ENCODE measurements around the gene ZBTB20.

Gene ZBTB20

DNA sequence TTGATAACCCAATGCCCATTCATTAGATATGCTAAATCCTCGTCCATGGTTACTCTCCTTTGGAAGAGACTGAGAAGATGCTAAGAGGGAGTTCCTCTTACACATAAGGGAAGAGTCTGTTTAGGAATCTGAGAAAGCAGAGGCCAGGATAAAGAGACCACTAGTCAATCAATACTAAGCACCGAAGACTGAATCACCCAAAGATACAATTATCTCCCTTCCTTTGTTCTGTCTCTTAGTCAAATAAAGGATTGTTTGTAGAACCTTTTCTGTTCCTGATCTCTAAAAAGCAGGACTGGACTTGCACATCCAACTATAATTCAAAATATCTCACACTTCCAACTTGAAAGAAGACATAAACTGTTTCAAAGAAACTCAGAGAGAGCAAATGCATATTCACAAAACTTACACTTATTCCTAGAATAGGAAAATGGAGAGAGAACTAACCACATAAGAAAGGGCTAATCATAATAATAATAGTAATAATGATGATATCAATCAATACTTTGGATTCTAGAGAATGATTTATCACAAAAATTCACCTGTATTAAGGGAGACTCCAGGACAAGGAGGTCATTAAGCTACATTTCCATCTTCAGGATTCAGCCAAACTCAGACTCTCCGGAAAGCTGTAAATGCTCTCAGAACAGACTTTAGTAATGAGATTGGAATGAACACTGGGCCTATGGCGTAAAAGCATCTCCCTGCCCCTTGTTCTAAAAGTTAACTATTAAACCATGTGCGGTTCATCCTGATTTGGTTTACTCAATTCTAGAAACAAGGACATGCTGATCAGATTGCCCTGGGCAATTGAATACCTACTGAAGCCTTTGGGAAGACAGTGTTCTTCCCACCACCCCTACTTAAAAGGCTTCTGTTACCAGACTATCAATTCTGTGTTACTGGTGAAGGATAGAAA, 401.5 kb downstream of the ZBTB20 start:
- peak; percentile 14 for DNase-seq

DNA sequence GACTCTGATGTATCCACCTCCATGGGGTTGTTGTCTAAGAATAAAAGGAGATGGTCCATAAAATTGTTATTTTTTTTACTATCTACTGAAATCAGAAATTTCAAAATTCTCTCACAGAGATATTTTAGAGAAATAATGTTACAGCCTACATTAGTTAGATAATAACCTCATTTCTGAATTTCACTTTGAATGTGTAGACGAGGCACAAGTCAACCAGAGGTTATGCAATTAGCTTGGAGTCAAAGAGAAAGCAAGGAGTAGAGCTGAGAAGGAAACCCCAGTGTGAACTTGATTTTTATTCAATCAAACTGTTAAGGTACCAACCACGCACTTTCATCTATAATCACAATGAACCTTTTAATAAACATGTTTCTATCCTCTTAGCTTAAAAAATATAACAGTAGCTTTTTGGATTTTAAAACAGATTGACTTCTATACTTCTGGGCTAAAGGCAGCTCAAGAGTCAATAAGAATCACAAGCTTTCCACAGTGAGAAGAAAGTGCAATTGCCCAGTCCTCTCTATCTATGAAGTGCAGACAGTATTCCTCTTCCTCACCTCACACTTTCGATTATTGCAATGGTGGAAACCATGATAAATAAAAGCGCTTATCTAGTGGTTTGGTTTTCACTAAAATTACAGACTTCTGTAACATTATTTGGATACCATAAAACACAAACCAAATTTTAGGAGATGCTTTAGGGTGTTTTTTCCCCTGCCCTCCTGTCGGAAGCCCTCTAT, 403.2 kb downstream of the ZBTB20 start:
- DNase-seq, result no peak

DNA sequence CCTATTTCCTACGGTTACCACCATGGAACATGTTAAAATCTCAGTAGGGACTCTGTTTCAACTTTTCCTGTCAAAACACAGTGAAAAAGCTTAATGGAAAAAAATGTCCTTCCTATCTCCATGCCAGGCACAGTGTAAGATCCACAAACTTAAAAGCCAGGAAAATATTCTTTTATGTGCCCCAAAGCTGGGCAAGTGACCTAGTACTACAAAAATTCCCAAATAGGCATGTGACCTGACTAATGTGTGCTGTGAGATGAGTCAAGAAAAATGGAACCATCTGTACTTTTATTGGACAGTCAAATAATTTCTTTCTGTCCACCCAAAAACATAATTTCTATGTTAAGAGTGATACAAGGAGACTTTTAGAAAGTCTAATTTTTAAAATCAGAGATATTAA, 406.0 kb downstream of the ZBTB20 start:
- no peak for DNase-seq

DNA sequence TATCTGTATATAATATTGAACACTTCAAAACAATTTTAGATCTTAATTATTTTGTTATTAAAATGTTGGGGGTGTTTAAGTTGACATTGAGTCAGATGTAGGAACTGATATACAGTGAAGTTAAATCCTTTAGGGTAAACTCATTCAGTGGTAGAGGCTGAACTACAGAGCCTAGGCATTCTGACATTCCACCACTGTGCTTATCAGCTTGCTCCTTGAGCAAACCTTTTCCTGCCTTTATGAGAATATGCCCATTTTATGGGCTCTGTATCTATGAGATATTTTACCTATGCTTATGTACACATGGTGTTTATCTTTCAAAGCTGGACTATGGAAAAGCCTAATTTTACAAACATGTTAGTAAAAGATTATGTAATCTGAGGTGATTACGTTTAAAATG, 407.5 kb downstream of the ZBTB20 start:
- no peak for DNase-seq

DNA sequence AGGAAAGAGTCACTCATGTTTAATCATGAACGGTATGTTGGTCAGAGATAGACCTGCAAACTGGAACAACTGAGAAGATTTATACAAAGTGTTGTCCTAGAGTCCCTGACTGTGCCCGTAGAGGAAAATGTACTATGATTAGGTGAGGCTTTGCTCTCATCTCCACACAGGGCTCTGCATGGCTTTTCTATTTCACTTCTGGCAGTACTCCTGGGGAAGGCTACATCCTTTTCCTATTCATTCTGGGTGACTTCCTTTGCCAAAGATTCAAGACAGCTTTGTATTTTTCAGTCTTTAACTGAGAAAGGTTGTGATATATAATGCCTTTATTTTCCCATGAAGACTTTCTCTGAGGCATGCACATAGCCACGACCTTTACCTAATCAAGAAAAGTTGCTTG, 414.7 kb downstream of the ZBTB20 start:
- no peak for DNase-seq

DNA sequence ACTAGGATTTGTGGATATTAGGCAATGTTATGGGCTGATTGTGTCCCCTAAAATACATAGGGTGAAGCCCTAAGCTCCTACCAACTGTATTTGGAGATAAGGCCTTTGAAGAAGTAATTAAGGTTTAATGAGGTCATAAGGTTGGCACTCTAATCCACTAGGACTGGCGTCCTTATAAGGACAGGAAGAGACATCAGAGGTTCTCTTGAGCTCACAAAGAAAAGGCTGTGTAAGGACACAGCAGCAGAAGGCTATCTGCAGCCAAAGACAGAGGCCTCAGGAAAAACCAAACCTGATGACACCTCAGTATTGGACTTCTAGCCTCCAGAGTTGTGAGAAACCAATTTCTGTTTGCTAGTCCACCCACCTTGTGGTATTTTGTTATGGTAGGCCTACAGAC, 416.7 kb downstream of the ZBTB20 start:
- no peak for DNase-seq

DNA sequence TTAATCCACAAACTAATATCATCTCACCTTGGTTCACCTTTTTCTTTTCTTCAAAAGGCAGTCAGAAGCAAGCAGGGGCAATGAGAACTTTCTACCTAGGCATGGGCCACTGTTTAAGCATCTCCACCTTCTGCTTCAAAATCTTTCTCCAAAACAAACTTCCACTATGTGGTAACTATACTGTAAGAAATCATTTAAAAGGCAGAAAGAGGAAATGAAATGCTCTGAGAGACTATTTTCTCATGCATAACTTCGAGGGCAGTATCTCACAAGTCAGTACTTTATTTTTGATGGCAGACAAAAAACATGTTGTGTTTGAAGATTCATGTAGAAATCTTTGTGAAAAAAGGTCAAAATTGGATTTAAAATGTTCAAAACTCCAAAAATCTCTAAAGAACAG, 419.7 kb downstream of the ZBTB20 start:
- DNase-seq, result no peak

DNA sequence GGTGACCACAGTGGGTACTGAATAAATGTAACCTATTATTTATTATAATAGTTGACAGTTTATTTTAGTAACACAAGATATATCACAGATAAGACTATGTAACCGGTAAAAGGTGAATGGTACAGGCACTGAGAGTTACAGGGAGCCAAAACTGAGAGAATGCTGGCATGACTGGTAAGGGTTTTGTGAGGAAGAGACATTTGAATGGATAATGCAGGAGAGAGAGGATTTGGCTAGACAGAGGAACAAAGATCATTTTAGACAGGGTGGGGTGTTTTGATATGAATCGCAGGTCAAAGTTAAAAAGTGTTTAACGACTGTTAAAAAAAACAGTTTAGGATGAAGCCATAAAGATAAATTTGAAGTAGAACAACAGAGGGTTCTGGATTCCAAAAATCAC, 421.1 kb downstream of the ZBTB20 start:
- no peak for DNase-seq

DNA sequence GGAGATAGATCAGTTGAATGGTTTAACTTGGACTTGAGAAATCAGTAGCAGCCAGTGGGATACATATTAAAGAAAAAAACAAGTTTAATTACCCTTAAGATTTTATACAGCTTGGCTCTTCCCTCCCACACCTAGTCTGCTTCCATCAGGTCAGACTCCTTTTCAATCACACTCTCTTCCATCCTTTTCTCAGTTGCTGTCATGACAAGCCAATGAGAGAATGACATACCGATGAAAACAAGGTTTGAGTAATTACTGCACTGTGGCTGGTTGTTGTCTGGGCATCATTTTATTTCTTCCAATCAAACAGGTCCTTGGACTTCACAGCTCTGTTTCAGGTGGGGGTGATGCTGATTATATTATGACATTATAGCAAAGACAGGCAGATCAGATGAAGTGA, 424.6 kb downstream of the ZBTB20 start:
- DNase-seq, result no peak

DNA sequence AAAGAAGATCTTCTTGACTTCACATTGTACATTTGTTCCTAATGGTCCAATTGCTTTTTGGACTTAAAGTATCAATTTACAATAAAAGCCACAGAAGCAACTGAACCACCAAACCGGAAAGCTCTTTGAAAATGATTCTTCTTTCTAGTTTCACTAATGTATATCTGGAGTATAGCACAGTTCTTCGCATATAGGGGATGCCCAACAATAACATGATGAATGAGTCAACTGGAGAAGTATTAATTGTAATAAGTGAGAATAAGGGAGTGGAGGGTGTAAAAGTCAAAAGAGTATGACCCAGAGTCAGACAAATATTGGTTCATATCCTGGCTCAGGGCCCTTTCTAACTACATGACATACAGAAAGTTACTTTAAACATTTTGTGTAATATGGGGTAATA, 425.2 kb downstream of the ZBTB20 start:
- no peak for DNase-seq

DNA sequence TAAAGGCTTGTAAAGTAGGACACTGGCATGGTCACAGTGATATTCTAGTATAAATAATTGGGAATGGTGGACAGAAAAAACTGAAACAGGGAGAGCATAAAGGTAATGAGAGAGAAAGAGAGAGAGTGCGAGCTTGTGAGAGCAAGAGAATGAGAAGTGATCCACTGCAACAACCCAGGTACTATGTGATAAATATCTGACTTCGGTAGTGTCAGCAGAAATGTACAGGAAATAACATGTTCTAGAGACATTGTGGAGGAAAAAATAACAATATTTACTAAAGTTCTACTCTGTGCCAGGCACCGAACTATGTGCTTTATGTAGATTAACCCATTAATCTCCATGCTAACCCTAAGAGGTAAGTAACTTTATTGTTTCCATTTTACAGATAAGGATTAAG, 425.9 kb downstream of the ZBTB20 start:
- no peak for DNase-seq

DNA sequence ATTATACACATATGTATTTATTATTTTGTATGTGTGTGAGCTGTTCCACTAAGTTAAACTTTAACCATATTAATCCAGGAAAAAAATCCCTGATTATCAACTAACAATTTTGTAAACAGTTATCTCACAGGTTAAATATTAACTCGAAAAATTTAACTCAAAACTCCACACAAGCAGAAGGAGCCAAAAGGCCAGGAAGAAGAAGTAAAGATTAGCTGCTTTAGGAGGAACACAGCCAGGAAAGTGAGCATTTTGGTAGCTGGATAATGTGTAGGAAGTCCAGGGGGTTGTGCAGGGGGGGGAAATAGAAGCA, 428.2 kb downstream of the ZBTB20 start:
- DNase-seq, result no peak

DNA sequence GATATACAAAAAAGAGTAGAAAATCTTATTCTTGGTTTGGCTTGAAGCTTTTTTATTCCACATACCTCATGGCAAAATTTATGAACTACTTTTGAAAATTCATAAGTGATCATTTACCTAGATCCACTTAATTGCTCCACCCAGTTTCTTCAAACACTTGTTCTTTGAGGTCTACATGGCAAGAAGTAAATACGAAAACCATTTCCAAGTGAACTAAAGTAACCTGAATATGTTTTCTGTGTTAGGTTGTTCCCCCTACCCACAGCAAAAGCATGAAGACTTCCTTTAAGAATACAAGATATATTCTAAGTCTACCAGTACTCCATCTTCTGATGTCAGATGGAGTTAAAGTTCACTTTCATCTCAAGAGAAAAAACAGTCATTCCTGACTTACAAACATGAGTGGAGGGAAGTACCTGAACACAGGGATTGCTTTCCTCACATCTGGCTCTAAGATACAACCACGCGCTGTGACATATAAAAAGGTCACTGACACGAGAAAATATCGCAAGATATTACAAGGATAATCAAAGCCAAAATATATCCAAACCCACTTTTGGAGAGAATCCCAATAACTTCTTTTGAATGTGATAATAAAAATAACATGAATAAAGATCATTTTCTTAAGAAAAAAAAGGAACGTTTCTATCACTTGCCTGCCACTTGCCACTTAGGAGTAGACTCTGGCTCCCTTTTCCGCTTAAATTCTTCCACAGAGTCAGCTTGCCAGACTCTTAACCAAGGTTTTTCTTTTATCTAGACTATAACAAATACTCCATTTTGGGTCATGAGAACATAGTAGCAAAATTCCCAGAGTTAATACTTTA, 428.8 kb downstream of the ZBTB20 start:
- DNase-seq, result no peak

DNA sequence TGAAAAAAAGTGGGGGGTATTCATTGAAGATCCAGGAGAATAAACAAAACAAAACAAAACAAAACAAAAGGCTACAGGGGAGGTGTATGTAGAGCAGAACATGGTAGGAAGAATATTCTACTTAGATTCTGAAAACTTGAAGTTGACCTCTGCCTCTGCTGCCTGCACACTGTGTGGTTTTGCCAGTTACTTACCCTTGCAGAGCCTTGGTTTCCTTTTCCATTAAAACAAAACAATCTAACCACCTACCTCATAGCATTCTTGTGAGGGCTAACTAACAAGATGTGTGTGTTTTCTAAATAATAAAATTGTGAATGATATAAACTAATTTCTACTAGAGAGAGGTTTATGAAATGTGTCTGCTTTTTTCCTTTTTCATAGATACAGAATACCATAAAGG, 430.2 kb downstream of the ZBTB20 start:
- no peak for DNase-seq

DNA sequence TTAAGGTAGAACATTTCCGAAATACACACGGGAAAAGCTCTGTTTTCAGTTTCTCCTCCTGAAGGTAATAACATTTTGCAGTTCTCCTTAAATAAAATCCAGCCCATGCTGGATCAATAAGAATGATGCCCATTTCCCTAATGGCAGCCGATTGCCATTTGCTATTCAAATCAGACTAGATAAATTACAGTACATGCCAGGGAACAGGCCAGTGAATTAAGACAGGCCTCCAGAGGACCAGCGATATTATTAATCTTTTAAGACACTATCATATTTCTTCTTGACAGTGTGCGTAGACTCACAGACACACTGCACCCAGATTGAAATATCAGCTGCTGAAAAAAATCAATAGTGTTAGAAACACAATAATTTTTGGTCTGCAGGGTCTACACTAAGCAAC, 431.0 kb downstream of the ZBTB20 start:
- DNase-seq, result no peak

DNA sequence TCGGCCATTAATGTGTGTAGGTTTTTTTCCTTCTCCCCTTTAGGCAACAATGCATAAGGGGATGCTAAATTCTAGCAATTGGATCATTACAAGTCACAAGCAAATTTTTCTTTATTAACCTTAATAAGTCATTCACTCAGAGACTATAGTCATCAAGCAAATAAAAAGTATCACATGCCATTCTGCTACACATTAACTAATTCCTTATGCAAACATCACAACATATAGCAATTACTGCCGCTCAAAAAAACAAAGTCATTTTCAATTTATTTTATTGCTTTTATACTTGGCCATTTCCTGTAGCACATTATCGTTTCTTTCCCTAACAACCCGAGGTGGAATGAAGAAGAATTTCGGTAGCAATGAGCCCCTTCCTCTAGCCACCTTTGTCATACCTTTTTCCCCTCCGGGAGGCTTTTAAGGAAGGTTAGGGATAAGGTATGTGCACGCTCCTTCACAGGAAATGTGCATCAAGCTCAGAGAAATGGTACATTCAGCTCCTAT, 432.1 kb downstream of the ZBTB20 start:
- DNase-seq, result no peak

DNA sequence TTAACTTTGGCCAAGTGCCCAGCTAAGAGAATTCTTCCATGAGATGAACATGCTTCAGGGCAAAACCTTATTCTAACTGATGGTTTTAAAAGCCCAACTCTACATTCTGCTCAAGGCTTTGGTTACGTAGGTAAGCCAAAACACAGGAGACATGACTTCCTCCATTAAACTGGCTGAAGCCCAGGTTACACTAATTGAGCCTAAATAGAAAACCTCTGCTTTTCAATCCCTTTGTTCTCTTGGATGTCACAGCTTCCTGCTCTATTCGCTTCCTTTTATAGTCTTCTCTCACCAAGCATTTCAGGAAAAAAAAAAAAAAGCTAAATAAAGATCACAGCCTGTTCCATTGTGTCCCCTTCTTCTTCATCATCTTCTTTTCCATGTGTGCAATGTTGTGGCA, 432.9 kb downstream of the ZBTB20 start:
- DNase-seq, result no peak

DNA sequence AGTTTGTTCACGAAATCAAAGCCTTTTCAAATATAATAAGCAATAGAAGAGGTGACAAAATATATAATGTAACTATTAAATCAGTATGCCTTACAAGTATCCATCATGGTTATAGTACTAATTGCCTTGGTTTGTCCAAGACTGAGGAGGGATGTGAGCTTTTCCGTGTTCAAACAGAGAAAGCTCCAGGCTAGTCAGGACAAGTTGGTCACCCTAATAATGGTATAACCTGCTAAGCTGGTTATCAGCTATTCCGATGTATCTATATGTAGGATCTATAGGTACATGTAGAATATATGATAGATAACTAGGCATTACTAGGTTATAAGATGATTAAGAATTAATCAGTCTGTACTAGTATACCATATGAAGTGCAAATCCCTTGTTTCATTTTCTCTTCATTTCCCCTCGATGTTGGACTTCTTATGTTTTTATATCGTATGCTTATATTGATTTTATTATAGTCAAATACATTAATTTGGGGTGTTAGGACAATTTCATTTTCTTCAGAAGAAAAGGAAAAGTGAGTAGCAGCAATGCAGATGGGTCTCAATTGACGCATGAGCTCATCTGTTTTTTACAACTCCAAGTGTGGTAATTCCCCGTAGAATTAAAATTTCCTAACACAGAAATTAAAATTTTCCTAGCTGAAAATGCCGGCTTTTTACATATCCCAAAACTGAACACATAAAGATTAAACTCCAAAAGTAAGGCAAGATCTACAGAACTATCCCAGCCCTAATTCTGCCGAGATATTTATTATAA, 434.2 kb downstream of the ZBTB20 start:
- no peak for DNase-seq

DNA sequence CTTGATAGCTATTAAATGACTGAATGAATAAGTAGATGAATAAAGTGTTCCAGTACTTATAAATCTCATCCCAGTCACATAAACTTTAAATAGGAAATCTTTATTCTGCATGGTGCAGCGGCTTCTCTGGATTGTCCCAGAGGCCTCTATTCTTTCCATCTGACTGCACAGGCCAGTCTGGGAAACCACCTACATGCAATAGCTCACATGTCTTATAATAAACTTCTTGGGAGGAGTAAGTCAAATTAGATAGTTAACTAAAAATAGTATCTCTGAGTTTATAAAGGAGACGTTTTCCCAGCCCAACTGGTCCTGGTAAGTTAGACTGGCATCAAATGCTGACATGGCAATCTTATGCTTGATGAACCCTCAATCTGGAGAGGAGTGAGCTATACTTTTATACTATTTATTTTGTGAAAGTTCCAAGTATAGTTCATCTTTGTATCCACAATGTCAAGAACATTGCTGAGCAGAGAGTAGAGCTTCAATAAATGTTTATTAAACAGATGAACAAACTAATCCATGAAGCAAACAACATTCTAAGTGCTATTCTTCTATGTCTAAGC, 435.7 kb downstream of the ZBTB20 start:
- DNase-seq, result no peak

DNA sequence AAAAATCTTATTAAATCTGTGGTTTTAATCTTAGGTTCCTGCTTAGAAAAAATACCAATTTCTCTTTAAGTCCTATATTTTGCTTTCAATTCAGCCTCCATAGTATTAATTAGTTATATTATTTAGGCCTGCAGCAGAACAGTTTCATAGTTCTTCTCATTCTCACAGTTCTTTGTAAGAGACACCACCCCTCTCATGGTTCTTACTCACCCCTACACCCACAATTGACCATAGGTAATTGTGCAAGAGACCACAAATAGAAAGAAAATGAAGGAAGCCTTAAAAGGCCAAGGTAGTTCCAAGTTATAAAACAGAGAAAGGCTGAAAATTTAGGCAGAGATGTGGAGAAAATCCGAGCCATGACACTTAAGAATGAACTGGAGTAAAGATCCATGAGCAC, 438.0 kb downstream of the ZBTB20 start:
- no peak for DNase-seq

DNA sequence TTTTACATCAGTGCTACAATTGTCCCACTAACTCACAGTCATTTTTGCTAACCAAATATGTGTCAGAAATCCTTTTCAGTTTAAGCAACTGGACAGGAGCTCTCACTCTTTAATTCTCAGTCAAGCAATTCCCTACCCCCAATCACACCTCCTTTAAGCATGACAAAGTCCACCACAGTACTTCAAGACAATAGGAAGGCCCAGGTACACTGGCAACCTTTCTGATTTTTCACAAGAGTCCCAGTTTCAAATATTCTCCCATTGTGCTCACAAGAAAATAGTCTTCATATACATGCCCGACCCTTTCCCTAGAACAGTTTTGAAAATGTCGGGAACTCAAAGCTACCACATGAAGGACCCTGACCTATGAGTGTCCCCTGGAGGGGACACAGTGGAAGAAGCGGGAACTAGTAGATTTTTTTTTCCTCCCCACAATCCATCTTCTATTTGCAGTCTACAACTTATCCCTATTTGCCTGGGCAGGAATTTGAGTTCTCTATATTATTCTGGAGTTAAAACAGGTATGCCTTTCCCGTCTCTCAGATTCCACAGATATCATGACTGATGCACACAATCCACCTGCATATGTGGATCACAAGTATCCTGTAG, 439.7 kb downstream of the ZBTB20 start:
- DNase-seq, result no peak

Data from NCI-H226 (cell line).